Amniotic epithelial cell (primary cell): ENCODE measurements around the gene APBA2.
"Not testable (repeated sequence)": the region's sequence is repeated elsewhere in the genome, so short reads cannot be mapped to it uniquely, and the experiment has no call there.

Experiments used
- DNase-seq: peaks from one replicate; pipeline ENCODE4 v3.0.0-alpha.2; 2010; ENCODE audit warnings: low read depth

APBA2 gene

DNA sequence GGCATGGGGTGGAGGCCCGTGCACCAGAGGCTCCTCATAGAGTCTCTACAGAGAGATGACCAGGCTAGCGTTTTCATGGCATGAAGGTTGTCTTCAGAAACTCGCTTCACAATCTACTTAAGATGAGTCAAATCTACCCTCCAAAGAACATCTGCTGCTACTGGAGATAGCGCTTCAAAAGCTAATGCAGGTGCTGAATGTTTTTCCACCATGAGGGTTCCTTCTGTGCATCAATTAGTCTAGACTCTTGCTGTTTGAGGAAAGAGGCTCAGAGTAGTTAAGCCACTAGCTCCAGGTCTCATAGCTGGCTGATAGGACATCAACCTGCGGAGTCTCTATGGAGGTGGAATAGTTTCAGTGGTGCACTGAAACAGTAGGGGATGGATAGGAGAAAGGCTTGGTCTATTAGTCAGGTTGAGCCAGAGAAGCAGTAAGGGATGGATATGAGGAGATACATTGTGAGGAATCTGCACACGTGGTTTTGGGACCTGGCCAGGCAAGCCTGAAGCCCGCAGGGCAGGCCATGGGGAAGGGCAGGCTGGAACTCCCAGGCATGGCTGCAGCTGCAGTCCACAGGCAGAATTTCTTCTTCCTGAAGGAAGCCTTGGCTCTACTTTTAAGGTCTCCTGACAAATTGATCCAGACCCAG, 117.5 kb downstream of the APBA2 start:
- peak; percentile 15 for DNase-seq

DNA sequence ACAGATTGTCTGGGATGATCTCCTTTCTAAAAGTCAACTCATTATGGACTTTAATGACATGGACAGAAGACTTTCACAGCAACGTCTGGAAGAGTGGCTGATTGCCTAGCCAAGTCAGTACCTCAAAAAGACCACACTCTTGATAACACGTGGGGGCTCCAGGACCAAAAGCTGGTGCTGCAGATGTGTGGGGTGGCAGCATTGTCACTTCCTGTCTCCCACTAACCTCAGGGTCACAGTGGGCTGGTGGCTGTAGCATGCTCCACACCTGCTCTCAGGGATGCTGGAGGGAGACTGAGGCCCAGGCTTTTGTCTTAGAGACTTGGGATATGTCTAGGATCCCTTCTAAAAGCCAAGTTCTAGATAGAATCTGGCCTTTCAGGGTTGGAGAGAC, 118.1 kb downstream of the APBA2 start:
- no peak for DNase-seq

DNA sequence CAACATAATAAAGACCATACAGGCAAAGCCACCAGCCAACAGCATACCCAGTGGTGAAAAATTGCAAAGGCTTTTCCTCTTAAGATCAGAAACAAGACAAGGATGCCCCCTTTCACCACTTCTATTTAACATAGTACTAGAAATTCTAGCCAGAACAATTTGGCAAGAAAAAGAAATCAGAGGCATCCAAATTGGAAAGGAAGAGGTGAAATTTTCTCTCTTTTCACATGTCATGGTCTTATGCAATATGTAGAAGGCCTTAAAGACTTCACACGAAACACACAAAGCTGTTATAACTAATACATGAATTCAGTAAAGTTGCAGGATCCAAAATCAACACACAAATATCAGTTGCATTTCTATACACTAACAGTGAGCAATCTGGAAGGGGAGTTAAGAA, 120.2 kb downstream of the APBA2 start:
- DNase-seq = no peak

DNA sequence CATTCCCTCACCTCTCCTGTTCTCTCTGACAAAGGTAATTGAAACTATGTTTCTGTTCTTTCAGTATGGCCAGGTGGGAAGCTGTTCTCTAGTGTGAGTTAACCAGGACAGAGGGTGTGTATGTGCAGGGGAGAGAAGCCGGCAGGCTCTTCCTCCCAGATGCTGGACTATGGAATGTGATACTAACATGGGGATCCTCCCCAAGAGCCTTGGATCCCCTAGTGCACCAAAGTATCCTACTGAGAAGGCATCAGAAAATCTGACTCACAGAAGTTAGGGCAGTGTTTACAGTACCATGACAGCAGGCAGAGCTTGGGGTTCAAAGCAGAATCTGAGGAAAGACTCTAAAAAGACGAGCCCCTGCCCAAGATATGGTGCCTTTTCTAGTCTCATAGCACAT, 123.1 kb downstream of the APBA2 start:
- DNase-seq = no peak

DNA sequence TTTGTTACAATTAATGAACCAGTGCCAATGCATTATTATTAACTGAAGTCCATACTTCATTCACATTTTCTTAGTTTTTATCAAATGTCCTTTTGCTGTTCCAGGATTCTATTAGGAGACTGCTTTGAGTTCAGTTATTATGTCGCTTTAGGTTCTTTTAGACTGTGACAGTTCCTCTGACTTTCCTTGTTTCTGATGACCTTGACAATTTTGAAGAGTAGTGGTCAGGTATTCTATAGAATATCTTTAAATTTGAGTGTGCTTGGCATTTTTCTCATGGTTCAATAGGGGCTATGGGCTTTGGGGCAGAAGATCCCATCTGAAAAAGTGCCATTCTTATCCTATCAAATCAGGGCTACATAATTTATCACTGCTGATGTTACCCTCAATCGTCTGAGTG, 126.3 kb downstream of the APBA2 start:
- DNase-seq = no peak

DNA sequence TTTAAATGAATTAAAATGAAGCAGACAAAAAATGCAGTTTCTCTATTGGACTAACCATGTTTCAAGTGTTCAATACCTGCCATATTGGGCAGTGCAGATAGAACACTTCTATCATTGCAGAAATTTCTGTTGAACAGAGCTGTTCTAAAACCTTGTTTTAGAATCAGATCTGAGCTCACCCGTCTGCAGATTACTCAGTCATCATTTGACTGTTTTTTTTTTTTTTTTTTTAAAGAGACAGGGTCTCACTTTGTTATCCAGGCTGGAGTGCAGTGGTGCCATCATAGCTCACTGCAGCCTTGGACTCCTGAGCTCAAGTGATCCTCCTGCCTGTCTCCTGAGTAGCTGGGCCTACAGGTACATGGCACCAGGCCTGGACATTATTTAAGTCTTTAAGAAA, 128.7 kb downstream of the APBA2 start:
- DNase-seq = no peak

DNA sequence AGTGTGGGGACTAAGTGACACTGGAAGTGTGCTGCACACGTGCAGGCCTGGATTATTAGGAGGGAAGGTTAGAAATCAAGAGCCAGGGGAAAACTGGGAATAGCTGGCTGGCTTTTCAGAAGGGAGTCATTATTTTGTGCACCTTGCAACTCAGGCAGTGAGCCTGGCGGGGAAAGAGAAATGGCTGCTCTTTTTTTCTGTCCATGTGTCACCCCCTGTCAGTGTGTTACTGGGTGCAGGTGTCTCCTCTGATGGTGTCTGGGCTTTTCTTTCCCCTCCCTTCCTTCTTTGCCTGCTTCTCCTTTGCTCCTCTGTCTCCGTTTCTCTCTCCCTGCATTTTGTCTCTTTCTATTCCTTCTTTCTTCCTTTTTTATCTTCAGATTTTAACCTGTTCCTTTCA, 130.7 kb downstream of the APBA2 start:
- DNase-seq = no peak

DNA sequence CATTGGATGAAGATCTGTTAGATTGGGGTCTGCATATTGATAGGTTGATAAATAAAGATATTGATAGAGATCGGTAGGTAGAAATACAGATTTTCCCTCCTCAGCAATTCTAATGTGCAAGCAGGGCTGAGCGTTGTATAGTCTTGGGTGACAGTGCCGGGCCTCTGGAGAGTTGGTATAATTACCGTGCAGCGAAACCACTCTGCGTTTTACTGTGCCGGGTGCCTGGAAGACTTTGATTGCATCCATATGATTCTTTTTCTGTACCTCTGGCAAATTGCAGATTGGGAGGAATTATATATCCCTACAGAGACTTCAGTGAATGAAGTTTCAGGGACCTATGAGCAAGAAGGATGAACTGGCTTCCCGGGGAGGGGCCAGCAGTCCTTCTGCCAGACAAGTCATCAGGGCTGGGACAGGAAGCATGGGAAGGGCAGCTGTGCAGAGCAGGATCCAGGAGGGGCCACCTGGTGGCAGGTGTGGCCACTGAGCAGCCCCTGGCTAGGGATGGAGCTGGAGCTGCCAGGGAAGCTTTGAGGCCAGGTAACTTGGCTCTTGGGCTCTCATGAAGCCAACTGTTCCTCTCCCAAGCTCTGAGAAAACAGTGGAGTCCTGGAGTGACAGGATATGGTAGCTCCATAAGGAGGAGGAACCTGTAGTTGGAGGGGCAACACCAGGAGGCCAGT, 132.5 kb downstream of the APBA2 start:
- DNase-seq = no peak

DNA sequence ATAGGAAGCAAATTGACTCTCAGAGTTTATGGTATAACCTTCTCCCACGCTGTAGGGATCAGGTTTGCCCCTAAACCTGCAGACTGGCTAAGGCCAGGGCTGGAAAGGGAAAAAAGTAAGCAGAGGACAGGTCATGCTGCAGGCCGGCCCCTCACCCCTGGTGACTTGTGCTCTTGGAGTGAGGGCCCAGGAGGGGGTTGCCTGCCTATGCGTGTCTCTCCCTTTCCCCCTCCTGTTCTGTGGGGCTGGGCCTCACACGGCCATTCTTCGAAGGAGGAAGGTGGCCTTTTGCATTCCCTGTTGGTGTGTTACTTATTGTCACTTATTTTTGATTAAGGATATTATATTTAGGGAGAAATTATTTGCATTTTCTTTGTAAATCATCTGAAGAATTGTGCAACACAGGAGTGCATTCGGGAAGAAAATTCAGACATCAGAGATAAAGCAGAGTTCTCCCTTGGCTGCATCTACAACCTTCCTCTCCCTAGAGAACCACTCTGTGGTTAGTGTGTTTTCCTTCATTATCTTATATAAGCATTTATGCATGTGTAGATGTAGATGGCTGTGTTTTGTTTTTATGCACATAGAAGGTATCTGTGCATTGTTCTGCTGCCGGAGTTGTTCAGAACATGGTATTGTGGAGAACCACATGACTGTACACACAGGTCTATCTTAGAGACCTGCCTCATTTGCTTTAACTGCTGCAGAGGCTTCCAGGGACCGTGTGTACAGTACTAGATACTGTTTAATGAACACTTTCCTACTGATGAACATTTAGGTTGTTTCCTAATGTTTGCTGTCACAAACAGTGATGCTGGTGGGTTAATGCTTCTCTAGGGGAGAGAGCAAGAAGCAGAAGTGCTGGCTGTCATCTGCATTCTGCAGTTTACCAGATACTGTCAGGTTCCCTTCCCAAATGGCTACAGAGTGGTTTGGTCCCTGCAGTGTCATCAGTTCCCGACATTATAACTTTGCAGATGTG, 133.5 kb downstream of the APBA2 start:
- DNase-seq = no peak

DNA sequence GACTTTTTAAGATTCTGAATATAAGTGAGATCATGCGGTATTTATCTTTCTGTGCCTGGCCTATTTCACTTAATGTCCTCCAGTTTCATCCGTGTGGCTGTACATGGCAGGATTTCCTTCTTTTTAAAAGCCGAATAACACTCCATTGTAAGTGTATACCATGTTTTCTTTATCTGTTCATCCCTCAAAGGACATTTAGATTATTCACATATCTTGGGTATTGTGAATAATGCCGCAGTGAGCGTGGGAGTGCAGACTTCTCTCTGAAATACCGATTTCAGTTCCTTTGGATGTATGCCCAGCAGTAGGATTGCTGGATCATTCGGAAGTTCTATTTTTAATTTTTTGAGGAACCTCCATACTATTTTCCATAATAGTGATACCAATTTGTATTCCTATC, 136.1 kb downstream of the APBA2 start:
- DNase-seq = no peak

DNA sequence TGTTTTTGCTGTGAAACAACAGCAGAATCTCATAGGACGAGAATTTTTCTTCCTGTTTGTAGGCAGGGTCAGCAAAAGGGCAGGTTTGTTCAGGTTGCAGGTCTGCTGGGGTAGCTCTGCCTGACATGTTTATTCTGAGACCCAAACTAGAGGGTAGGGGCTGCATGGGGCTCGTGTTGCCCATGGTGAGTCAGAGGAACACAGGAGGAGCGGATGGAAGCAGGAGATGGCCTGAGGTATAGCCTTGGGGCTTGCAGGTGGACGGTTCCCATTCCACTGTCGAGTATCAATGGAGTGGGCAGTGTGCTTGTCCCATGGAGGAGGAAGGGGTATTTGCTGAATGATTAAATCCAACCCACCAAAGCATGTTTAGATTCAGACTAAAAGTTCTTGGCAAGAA, 138.9 kb downstream of the APBA2 start:
- no peak for DNase-seq

DNA sequence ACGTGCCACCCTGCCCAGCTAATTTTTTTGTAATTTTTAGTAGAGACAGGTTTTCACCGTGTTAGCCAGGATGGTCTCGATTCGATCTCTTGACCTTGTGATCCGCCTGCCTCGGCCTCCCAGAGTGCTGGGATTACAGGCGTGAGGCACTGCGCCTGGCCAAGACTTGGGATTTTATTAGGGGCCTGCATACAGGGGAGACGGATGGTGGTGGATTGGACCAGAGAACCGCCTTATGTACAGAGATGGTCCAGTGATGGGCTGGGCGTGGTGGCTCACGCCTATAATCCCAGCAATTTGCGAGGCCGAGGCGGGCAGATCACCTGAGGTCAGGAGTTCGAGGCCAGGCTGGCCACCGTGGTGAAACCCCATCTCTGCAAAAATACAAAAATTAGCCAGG, 139.6 kb downstream of the APBA2 start:
- DNase-seq = not testable (repeated sequence)

DNA sequence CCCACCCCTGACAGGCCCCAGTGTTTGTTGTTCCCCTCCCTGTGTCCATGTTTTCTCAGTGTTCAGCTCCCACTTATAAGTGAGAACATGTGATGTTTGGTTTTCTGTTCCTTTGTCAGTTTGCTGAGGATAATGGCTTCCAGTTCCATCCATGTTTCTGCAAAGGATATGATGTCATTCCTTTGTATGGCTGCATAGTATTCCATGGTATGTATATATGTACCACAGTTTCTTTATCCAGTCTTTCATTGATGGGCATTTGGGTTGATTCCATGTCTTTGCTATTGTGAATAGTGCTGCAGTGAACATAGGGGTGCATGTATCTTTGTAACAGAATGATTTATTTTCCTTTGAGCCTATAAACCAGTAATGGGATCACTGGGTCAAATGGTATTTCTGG, 142.4 kb downstream of the APBA2 start:
- not testable (repeated sequence) for DNase-seq

DNA sequence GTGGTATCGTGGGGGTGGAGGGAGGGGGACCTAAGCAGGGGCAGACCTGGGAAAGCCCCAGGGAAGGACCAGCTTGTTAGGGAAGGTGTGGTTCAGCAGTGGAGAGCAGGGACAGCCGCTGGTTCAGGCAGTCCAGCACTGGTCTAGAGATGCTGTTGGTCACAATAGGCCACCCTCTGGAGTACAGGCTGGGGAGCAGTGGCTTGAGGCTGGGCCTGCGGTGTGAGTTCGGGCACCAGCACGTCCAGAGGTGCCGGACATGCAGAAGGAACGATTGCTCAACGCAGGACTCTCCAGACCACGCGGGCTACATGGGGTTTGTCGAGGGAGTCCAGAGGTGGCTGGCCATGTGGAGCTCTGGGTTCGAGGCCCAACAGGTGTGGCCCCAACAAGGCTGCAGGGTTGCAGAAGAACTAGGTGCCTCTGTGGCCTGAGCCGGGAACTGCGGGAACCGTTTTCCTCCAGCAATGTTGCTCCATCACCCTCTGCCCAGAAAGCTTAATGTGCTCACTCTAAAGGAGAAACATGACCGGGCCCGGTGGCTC, 143.9 kb downstream of the APBA2 start:
- no peak for DNase-seq

DNA sequence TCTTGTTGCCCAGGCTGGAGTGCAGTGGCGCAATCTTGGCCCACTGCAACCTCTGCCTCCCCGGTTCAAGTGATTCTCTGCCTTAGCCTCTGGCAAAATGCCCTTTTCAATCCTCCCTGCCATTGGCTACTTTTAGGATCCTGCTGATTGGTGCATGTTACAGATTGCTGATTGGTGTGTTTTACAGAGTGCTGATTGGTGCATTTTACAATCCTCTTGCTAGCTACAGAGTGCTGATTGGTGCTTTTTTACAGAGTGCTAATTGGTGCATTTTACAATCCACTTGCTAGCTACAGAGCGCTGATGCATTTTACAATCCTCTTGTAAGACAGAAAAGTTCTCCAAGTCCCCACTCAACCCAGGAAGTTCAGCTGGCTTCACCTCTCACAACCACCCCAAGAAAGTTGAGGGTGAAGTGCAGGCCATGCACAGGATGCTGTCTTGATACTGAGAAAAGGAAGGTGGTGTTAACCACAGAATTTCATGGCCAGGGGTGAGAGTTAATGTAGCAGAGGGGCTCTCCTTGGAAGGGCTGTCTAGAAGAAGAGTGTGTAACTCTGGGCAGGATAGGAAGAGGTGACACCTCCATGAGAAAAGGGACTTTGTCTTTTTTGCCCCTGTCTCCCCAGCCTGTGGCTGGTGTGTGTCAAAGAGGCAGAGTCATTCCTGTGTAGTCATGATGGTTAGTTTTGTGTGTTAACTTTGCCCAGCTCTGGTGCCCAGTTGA, 145.9 kb downstream of the APBA2 start:
- no peak for DNase-seq

DNA sequence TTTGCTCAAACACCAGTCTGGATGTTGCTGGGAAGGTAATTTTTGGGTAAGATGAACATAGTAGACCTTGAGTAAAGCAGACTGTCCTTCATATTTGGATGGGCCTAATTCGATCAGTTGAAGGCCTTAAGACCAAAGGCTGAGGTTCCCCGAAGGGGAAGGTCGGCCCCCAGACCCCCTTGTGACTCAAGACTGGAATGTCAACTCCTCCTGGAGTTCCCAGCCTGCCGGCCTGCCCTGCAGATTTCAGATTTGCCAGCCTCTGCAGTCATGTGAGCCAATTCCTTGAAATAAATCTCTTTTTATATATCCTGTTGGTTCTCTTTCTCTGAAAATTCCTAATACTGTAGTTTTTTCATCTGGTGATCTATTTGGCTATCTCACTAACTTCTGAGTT, 146.5 kb downstream of the APBA2 start:
- no peak for DNase-seq

DNA sequence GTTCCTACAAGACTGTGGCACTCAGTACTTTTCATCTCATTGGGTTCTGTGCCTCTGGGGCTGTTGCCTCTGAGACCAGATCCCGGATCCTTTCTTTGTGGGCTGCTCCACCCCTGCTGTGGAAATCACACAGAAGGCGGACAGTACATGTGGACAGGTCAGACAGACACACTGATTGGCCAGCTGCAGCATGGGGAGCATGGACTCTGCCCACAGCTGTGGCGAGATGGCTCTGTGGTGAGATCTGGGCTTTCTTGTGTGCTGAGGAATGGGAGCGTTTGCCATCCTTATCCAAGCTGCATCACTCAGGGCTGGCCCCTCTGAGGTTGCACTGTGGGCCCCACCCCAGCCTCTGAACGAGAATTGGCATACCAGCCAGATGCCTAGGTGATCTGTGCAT, 147.0 kb downstream of the APBA2 start:
- no peak for DNase-seq

DNA sequence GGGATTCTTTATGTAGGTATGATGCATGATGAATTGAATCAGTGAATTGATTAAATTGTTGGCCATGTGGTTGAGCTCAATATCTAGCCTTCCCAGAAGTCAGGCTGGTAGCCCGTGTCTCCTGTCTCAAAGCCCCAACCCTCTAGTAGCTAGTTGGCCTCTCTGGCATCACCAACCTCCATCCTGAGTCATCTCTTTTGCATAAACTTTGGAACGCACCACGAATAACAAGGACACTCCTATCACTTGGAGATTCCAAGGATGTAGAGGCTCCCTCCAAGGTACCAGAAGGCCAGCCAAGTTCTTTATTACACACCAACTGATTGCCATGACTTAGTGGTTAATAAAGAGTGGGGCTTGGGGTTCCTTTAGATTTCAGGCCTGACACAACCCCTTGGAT, 148.4 kb downstream of the APBA2 start:
- DNase-seq = no peak

DNA sequence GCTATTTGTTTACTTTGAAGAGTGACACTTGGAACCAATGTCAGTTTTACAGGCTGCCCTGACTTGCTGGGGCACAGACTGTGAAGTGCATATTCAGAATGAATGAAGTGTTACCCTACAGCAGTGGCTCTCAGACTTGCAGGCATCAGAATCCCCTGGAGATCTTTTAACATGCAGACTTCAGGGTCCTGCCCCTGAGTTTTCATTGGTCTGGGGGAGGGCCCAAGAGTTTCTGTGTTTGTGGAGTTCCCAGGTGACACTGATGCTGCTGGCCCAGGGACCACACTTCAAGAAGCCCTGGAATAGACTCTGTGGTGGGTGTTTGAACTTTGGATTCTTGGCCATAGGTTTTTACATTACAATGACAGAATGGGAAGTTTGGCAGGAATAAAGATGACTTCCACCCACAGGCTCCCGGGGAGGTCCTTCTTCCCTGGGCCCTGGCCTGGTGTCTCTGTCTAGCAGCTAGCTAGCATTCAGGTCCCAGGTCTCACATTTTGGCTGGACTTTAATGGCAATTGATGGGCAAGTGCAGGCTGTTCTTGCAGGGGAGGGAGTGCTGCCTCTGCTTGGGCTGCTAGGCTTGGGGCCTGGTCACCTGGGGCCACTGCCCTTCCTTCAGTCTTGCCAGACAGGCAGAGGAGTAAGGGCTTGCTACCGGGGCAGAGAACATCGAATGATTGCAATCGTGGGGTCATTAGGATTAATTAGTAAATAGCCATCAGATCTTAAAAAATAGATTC, 149.0 kb downstream of the APBA2 start:
- DNase-seq = no peak

DNA sequence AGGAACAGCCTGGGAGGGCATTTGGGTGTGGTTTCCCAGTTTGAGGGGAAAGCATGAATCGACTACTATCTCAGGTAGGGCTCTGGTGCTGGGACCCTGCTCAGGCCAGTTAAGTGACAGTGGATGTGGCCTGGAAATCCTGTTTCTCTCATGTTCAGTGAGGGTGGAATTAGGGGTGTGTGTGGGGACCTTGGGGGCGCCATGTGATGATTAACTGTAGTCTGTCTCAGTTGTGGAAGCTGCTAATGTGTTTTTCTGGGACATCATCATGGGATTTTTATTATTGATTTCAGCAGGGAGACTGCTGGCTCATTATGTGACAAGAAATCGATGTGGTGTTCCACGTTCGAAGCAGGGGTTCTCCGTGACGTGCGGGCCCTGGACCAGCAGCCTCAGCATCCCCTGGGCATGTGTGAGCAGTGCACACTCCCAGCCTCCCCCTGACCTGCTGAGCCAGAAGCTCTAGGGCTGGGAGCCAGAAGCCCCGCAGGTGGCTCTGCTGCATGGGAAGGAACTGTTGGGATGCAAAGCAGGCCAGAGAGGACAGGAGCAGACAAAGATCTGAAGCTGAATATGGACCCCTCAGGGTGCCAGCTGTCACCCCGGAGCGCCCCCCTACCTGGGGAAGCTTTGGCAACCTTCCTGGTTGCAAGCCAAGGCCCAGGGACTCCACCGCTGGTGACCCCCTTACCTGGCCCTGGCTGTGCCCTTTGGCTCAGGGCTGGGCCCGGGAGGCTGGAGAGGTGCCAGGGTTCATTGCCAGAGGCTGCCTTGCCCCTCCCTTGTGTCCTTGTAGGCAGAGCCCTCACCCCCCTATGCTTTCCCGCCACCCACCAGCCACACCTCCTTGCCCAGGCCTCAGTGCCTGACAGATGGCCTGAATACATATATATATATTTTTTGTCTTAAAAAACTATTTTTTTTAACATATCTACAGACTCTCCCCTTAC, 149.8 kb downstream of the APBA2 start:
- DNase-seq = no peak
